ENCODE measurements around the gene NKAIN4. TPM values are rescaled to one million over a fixed set of nuclear protein-coding genes. Genes with fewer than 3 reads are reported as not detected.

NKAIN4 gene
- polyA plus RNA-seq, 3 donors, result 27.2 to 43.8 (median 41.1) TPM

DNA sequence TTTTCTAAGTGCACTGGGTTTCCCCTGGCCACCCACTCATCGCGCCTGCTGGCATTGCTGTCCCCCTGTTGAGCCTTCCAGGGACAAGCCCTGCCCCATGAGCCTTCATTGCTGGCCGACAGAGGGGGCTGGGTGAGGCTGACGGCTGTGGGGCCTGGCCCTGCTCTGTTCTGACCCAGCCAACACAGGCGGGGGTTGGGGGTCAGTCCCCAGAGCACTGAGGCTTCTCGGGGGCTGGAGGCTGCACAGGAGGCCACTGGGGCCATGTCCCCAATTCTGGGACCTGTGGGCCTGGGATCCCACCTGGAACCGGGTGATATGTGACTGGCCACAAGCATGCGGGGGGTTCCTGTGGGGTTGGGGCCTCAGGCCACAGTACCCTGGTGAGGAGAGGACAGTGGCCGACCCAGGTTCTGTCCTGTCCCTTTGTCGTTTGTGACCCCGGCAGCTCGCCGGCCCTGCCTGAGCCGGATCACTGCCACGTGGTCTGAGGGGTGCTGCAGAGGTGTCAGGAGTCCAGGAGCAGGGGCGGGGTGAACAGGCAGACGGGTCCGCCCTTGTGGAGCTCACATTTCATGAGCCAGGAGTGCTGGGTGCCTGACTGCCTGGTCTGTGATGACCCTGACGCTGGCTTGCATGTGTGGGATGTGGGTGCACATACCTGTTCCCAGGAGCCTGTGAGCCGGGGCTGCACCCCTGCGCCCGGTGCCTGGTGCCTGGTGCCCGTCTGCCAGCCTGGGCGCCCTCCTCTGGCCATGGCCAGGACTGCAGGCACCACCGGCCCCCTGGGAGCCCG, 36.6 kb upstream of the NKAIN4 start:
- no peak for DNase-seq

DNA sequence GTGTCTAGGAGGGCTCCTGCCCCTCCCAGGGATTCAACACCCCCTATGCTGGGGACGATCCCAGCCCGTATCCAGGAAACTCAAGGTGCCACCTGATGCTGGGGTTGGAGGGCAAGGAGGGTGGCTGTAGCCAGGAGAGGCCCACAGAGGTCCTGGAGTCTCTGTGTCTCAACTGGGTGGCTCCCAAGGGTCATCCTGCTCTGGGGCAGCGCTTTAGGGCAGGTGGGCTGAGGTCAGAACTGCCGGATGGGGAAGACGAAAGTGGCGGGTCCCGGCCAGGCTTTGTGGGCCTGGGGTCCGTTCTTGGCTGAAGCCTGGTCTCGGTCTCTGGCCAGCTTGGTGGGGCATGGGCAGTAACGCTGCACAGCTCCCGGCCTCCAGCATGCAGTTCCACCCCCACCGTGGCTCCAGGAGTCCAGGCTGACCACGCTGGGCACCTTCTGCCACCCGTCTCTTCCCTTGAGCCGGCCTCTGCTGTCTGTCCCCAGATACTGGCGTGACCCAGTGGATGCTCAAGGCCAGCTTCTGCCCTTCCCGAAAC, 35.9 kb upstream of the NKAIN4 start:
- DNase-seq, result no peak

DNA sequence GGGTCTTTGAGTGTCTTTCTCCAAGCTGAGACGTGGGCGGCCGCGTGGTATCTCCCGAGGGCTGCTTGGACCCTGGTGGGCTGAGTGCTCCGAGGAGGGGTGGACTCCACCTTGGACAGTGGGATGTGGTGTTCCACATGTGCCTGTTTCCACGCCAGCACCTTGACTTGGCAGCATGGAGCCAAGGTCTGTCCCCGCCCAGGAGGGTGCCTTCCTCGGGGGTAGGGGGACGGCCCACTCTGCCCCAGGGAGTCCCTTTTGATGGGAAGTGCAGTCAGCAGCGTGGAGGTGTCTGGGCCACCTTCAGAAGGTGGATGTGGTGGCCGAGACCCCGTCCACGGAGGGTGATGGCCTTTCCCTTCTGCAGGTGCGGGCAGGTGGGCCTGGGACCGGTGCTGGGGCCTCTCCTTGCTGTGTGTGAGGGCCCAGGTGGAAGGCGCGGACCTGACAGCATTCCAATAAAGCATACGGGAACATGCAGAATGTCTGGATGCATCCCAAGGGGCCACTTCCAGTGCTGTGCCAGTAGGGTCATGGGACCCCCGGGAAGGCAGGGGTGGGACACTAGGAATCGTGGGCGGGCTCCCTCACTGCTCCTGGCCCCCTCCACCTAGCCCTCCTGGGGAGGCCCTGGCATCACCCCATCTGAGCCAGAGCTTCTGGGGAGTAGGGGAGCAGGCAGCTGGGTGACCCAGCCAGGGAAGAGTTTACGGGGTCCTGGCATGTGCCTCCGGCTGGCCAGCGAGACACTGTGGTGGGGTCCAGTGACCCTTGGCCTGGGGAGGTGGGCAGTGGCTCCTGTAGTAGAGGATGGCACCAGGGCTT, 35.3 kb upstream of the NKAIN4 start:
- no peak for DNase-seq

DNA sequence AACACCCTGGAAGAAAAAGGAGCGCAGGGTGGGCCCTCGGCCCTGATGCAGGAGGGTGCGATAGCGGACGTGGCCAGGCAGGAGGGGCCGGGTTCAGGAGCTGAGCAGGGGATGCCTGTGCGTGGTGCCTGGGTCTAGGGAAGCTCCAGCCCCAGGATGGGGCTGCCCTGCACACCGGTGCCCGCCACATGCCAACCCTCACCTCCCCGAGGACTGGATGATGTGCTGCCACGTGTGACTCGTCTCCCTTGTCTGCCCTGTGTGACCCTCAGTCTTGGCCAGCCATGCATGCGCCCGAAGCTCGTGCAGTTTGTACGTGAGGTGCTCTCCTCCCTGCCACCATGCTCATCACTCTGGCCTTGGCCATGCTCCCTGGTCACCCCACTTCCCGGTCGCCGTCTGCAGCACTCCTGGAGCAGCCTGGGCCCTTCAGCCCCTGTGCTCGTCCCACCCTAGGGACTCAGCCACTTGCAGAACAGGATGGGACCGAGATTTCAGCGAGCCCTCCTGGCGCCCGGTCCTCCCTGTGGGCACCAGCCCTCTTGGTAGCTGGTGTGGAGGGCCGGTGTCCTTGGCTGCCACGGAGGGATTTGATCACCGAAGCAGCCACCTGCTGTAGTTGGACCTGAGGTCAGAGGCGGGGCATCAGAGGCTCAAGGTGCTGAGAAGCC, 34.5 kb upstream of the NKAIN4 start:
- DNase-seq, result no peak

DNA sequence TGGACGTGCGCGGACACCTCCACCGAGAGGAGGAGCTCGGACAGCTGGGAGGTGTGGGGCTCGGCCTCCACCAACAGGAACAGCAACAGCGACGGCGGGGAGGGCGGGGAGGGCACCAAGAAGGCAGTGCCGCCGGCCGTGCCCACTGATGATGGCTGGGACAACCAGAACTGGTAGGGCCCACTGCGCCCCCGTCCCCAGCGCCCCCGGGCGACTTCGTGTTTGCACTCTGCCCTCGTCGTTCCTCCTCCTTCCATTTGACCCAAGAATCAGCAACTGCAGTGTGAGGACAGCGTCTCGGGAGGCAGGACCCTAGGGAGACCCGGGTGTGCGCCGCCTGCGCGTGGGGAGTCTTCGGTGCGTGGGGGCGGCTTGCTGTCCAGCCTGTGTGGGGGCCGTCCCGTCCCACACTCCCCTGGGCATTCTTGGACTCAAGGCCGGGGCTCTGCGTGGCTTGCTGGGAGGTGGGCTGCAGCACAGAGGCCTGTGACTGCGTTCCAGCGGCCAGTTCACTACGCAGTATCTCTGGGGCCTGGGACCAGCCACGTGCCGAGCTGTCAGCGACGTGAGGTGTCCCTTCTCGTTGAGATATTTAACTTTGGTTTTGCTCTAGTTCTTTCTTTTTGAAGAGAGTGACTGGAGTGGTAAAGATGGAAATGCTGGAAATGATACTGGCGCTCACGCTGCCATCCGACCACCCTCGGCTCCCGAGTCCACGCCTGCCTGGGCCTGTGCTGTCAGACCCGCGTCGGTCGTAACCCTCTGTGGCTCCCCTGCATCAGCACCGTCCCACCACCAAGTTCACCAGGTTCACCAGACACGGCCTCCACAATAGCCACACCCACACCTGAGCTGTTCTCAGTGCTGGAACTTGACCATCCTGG, 33.7 kb upstream of the NKAIN4 start:
- no peak for DNase-seq

DNA sequence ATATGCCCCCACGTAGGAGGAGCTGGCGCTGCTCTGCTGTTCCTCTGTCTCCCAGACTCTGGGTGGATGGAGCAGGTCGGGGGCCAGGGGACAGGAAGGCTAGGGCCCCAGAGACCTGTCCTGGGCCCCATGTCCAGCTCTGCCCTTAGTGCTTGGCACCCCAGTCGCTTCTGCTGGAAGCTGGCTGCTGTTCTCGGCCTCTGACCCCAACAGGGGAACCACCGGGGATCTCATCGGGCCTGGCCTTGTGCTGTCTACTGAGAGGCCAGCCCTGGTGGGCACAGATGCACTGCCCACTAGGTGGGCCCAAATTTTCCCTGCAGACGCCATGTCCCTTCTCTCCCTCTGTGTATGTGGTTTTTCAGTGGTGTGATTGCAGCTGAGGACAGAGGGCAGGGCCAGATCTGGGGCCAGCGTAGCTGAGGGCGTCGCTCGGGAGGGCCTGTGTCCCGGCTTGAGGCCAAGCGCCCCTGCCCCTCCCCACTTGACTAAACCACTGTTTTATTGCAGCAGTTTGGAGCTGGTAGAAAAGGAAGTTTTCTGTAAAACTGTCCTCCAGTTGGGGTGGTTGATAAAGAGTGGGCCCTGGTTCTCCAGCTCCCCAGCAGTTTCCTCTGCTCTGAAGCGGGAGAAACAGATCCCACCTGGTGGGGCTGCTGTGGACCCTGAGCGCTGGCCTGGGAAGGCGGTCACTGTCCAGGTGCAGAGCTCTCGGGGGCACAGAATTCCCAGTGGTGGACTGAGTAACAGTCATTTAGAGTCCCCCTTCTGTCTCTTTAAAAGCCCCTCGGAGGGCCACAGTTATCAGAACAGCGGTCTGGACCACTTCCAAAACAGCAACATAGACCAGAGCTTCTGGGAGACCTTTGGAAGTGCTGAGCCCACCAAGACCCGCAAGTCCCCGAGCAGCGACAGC, 32.8 kb upstream of the NKAIN4 start:
- no peak for DNase-seq

DNA sequence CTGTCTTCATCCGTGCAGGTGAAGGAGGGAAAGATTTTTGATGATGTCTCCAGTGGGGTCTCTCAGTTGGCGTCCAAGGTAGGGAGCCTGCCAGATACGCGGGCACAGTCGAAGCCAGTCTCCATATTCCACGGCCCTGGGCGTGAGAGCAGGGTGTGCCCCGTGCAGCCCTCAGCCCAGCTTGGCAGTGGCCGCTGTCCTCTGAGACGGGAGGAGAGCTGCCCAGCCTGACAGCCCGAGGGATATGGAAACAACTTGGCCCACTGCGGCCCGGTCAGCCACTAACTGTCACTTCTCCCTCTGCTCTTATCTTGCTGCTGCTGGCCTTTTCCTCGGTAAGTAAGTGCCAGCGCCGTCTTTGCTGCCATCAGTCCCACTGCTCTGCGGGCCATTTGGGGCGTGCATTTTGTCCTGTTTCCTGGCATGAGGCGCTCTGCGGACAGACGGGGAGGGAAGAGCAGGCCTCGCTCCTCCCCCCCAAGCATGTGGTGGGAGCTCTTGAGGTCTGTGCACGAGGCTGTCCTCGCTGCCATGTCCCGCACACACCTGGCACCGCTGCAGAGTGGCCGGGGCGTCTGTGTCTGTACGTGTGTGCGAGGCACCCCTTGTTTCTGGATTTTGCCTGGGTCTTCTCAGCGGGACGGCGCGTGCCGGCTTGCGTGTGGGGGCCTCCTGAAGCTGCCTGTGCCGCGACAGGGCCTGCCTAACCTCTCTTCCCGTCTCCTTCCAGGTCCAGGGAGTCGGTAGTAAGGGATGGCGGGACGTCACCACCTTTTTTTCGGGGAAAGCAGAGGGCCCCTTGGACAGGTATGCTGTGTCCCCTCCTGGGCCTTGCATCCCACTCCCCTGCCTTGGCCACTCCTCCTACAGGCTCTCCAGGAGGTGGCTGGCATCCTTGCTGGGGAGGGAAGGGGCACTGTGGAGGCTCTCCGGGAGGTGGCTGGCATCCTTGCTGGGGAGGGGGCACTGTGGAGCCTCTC, 31.7 kb upstream of the NKAIN4 start:
- DNase-seq, result no peak

DNA sequence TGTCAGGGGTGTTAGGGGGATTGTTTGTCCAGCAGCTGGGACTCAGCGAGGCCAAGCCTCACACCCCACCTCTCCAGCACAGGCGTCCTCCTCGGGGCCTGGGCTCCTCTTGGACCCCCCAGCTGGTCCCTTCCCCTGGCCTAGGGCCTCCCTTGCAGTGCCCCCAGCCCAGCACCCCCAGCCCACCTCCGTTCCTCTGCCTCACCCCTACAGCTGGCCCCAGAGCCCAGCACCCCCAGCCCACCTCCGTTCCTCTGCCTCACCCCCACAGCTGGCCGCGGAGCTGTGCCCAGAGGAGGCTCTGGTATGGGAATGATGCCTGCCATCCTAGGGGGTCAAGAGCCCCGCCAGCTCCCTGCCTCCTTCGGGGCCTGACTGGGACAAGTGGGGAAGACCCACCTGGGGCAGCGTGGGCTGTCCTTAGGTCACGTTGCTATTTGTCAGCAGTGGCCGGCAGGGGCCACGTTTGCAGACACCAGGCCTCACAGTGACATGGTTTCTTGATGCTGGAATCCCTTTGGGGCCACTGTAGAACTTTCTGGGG, 30.8 kb upstream of the NKAIN4 start:
- no peak for DNase-seq

DNA sequence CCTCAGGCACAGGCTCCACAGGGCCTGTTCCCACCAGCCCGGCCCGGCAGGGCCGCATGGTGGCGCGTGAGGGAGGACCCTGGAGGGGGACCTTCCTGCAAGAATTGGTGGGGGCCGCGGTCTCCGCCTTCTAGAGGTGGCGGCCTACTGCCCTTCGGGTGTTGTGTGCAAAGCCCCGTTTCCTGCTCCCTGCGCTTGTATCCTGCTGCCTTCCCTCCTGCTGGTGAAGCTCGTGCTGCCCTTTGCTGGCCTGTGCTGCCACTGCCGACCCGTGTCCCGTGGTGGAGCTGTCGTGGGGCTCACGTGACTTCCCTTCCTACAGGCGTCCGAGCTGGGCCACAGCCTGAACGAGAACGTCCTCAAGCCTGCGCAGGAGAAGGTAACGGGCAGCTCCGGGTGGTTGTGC, 30.3 kb upstream of the NKAIN4 start:
- DNase-seq, result no peak

DNA sequence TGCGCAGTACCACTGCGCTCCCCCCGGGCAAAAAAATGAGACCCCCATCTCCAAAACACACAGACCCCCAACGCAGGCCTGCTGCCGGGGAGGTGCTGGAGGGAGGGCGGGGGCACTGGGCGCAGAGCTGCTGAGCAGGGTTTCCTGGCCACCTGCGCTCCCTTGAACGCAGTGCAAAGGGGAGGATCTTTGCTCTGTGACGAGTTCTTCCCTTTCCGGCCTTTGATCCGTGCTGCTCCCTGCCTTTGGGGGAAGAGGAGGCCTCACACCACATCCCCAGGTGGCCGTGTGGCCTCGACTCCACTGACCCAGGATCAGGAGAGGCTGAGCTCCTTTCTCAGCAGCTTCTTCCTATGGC, 29.8 kb upstream of the NKAIN4 start:
- no peak for DNase-seq

DNA sequence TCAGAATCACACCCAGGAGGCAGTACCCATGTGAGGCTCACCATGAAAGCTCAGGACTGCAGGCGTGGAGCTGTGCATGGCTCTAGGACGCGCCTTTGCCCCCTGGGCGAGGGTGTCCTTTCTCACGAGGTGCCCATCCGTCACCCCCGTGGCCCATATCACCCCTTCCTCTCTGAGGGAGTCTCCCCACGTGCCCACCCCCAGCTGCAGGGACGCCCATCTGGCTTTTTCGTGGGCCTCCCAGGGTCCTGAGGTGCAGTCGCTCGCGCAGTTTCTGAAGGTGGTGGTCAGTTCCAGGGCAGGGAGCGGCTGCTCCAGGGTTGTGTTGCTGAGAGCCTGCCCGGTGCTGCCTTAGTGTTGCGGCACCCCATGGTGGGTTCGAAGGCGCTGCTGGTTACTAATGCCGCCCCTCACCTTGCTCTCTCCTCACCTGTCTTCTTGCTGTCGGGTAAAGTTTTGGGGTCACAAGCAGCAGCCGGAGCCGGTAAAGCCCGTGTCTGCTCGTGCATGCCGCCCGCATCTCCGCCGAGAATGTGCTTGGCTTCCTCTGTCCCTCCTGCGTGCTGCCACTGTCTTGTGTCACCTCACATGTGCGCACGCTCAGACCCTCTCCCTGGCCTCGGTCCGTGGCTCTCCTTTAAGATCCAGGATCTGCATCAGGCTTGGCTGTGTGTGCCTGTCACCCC, 29.3 kb upstream of the NKAIN4 start:
- DNase-seq, result no peak

DNA sequence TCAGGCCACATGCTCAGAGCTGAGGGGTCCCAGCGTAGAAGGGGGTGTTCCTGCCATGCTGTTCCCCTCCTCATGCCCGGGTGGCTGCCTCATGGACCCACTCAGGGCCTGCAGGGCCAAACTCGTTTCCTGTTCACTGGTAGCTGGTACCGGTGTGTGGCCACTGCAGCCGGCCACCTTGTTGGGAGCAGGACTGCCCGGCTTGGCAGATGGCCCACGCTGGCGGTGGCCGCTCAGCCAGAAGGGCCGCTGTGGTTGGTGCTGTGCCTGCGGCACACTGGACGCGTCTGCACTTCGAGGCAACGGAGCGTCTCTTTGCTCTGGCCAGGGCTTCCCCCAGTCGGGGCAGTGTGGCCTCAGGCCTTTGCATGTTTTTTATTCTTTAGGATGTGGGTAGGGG, 28.7 kb upstream of the NKAIN4 start:
- DNase-seq, result no peak

DNA sequence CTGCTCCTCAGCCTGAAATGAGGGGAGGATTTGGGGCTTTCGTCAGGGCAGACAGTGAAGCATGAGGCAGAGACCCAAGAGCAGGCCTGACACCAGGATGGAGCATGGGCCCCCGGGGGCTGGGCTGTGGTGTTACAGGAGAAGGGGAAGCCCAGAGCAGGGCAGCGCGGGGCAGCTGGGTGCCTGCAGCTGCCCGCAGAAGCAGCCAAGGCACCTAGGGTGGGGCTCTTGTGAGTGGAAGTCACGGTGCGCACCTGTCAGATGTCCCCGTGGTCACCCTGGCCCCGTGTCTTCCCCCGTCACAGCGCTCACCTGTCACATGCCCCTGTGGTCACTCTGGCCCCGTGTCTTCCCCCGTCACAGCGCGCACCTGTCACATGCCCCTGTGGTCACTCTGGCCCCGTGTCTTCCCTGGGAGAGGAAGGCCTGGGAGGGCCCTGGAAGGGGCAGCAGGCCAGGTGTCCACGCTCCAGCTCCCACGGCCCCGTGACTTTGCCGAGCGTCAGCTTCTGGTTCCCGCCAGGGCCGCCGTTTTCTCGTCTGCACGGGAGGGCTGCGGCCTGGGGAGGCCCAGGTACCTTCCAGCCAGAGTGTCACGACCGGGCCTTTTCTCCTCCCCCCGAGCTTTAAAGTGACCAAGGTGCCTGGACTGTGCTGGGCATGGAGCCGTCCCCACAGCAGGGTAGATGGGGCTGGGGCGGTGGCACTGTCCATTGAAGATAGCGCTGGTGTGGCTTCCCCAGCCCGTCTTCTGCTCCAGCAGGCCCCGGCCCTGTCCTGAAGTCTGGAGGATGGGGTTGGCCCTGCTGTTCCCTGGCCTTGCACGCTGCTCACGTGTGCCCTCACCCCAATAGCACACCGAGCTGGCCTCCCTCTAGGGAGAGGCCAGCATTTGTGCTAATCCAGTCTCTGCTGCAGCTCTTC, 27.7 kb upstream of the NKAIN4 start:
- no peak for DNase-seq

DNA sequence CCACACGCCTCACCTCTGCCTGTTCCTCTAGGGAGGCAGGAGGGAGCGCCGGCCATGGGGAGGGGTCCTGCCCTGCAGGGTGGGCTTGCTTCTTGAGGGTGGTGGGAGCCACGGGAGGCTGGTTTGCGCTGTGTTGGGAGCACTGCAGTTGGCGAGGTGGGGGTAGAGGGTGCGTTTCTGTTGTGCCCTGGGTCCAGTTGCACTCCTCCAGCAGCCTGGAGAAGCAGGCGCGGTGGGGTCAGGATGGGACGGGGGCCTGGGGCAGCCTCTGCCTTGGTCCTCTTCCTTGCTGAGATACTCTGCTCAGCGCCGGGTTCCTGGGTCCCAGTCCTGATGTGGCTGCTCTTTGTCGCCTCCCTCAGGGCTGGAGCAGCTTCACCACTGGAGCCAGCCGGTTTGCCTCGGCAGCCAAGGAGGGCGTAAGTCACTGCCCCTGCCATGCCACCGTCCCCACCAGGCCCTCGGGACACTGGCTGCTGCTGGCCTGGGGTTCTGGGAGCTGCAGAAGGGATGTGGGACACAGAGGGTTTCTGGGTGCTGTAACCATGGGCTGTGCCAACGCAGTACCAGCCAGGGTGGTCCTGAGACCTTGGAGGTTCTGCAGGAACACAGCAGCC, 26.8 kb upstream of the NKAIN4 start:
- no peak for DNase-seq

DNA sequence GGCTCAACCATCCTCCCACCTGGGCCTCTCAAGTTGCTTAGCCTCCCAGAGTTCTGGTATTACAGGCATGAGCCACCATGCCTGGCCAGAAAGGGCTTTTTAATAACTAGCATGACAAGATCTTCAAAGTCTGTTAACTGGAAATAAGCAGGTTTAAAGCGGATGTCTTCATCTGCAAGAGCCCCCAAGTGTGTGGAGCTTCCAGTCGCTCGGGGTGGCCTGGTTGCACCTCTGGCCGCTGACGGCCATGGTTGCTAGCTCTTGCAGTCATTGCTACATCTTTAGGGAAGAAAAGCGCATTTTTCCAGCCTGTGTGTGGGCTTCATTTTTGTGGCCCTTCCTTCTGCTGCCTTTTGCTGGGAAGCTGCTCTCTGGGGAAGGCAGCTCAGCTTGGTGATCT, 26.1 kb upstream of the NKAIN4 start:
- DNase-seq, result no peak

DNA sequence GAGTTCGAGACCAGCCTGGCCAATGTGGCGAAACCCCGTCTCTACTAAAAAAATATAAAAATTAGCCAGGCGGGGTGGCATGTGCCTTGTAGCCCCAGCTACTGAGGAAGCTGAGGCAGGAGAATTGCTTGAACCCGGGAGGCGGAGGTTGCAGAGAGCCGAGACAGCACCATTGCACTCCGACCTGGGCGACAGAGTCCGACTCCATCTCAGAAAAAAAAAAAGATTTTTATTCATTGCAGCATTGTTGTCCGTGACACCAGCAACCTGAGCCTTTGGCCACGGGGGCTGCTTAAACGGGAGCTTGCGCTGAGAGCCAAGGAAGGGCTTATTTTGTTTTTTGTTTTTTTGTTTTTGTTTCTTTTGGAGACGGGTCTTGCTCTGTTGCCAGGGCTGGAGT, 25.7 kb upstream of the NKAIN4 start:
- DNase-seq, result no peak

DNA sequence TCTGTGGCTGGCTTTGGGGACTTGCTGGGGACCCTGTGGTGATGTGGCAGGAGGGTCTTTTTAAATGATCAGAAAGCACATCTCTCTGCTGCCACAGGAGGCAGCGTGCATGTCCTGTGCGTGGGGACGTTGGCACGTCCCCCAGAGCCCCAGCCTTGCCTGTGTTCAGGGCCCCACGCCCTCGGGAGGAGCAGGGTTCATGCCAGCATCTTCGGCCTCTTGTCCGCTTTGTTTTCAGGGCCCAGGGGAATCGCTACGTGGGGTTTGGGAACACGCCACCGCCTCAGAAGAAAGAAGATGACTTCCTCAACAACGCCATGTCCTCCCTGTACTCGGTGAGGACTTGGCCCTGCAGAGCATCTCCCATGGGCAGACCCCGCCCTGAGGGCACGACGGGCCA, 24.4 kb upstream of the NKAIN4 start:
- DNase-seq, result no peak

All from renal pelvis (tissue), 4 donors.